ENCODE results near the gene CCNH. TPM values are rescaled to one million over a fixed set of nuclear protein-coding genes. Genes with fewer than 3 reads are reported as not detected.

CCNH gene
- total RNA-seq, 1 donor from 2014 or later, result 38.1 TPM

DNA sequence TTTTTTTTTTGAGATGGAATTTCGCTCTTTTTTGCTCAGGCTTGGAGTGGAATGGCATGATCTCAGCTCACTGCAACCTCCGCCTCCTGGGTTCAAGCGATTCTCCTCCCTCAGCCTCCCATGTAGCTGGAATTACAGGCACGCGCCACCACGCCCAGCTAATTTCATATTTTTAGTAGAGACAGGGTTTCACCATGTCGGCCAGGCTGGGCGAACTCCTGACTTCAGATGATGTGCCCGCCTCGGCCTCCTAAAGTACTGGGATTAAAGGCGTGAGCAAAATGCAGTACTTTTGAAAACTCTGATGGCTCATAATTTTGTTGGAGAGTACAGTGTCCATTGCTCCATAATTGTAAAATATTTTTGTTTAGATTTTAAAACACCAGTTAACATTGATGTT is 52.6 kb downstream of the CCNH start:
- H3K4me3 Mint-ChIP-seq (ENCODE audit: low read depth), result no peak overlapping the region
- no peaks in the 10 kb centered on the region for H3K4me1 Mint-ChIP-seq (ENCODE audit: low read depth)
- no peak overlapping the region for H3K27ac Mint-ChIP-seq
- H3K9me3 Mint-ChIP-seq (ENCODE audit: low read depth), result peaks cover 3% of the 10 kb centered on the region
- TF ChIP-seq, protein P1, sequence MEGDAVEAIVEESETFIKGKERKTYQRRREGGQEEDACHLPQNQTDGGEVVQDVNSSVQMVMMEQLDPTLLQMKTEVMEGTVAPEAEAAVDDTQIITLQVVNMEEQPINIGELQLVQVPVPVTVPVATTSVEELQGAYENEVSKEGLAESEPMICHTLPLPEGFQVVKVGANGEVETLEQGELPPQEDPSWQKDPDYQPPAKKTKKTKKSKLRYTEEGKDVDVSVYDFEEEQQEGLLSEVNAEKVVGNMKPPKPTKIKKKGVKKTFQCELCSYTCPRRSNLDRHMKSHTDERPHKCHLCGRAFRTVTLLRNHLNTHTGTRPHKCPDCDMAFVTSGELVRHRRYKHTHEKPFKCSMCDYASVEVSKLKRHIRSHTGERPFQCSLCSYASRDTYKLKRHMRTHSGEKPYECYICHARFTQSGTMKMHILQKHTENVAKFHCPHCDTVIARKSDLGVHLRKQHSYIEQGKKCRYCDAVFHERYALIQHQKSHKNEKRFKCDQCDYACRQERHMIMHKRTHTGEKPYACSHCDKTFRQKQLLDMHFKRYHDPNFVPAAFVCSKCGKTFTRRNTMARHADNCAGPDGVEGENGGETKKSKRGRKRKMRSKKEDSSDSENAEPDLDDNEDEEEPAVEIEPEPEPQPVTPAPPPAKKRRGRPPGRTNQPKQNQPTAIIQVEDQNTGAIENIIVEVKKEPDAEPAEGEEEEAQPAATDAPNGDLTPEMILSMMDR (IDR thresholded peaks at IDR 0.05; ENCODE audit: unreplicated experiment), result no peak
- no peak for DNase-seq (ENCODE audit: low spot score, unreplicated experiment)
- no peaks in the 10 kb centered on the region for H3K27me3 Mint-ChIP-seq
- peaks cover 16% of the 10 kb centered on the region for H3K36me3 Mint-ChIP-seq (ENCODE audit: insufficient read depth)

DNA sequence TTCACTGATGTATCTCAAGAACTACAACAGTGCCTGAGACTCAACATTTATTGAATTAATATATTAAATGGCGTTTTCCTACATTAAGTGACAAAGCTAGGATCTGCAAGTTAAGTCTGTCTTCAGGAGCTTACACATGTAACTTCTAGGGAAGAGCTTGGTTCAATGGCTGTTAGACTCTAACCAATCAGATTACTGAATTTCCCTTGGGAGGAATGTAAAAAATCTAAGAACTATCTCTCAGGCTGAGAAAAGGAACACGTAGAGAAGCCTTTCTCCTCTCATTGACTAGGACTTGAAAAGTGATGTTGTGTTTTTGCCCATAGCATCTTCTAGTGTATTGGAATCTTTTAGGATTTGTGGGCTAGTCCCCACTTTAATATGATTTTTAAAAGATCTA is 53.6 kb downstream of the CCNH start:
- no peak for DNase-seq (ENCODE audit: low spot score, unreplicated experiment)
- Mint-ChIP-seq H3K27me3 (no peaks in the 10 kb centered on the region), H3K36me3 (ENCODE audit: insufficient read depth) (peaks cover 21% of the 10 kb centered on the region), H3K9me3 (ENCODE audit: low read depth) (peaks cover 3% of the 10 kb centered on the region), H3K27ac (no peak overlapping the region), H3K4me1 (ENCODE audit: low read depth) (no peaks in the 10 kb centered on the region), H3K4me3 (ENCODE audit: low read depth) (no peak overlapping the region)
- TF ChIP-seq, protein P1 (IDR thresholded peaks at IDR 0.05; ENCODE audit: unreplicated experiment), result no peak

DNA sequence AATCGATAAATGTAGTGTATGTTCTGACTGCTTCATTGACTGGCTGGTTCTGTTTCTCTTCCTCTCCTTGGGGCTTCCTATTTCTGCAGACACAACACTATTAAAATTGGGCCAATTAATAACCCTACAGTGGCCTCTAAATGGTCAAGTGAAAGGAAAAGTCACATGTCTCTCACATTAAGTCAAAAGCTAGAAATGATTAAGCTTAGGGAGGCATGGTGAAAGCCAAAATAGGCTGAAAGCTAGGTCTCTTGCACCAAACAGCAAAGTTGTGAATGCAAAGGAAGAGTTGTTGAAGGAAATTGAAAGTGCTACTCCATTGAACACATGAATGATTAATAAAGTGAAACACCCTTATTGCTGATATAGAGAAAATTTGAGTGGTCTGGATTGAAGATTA is 58.2 kb downstream of the CCNH start:
- H3K27ac Mint-ChIP-seq, result no peak overlapping the region
- no peaks in the 10 kb centered on the region for H3K4me1 Mint-ChIP-seq (ENCODE audit: low read depth)
- H3K36me3 Mint-ChIP-seq (ENCODE audit: insufficient read depth), result peaks cover 28% of the 10 kb centered on the region
- TF ChIP-seq, protein P1 (IDR thresholded peaks at IDR 0.05; ENCODE audit: unreplicated experiment), result no peak
- peaks cover 3% of the 10 kb centered on the region for H3K9me3 Mint-ChIP-seq (ENCODE audit: low read depth)
- no peak overlapping the region for H3K4me3 Mint-ChIP-seq (ENCODE audit: low read depth)
- no peaks in the 10 kb centered on the region for H3K27me3 Mint-ChIP-seq
- DNase-seq (ENCODE audit: low spot score, unreplicated experiment), result no peak

DNA sequence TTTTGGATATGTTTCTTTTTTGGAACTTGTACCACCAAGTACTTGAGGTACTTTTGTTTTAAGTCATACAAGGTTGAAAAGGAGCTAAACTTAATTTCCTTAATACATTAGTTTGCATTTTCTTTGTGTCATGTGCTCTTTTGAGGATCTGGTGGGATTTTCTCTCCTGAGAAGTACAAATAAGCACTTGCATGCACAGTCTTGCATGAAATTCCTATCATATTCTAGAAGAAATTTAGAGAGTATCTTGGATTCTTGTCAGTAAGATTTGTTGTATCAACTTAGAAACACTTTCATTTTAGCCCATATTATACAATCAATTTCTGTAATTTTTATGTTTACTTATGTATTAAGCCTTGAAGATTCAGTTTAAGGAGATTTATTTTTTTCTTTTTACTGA is 64.9 kb downstream of the CCNH start:
- H3K27ac Mint-ChIP-seq, result no peak overlapping the region
- H3K27me3 Mint-ChIP-seq, result no peaks in the 10 kb centered on the region
- no peak overlapping the region for H3K4me3 Mint-ChIP-seq (ENCODE audit: low read depth)

DNA sequence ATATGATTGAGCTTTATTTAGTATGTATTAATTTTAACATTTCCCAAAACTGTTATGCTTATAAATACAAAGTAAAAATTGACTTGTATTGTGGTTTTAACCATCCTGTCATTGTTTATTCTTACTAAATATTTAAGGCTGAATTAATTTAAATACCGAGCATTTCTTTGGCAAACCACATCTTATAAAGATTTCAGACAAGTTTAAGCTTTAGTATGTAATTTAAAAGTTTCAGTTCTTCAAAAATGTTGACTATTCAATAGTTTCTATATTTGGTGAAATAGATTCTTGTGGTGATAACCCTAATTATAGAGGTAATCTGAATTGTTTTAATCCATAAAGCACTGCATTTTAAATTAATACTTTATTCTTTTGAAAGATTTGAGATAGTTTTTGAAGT is 65.5 kb downstream of the CCNH start:
- Mint-ChIP-seq H3K27ac (no peak overlapping the region), H3K36me3 (ENCODE audit: insufficient read depth) (peaks cover 21% of the 10 kb centered on the region), H3K4me3 (ENCODE audit: low read depth) (no peak overlapping the region), H3K9me3 (ENCODE audit: low read depth) (peaks cover 7% of the 10 kb centered on the region), H3K4me1 (ENCODE audit: low read depth) (no peaks in the 10 kb centered on the region), H3K27me3 (no peaks in the 10 kb centered on the region)
- DNase-seq (ENCODE audit: low spot score, unreplicated experiment), result no peak
- TF ChIP-seq, protein P1 (IDR thresholded peaks at IDR 0.05; ENCODE audit: unreplicated experiment), result no peak

More for the DNA sequence above, 64.9 kb downstream of the CCNH start:
- Mint-ChIP-seq H3K4me1 (ENCODE audit: low read depth) (no peaks in the 10 kb centered on the region), H3K9me3 (ENCODE audit: low read depth) (peaks cover 7% of the 10 kb centered on the region), H3K36me3 (ENCODE audit: insufficient read depth) (peaks cover 20% of the 10 kb centered on the region)
- no peak for DNase-seq (ENCODE audit: low spot score, unreplicated experiment)
- TF ChIP-seq, protein P1 (IDR thresholded peaks at IDR 0.05; ENCODE audit: unreplicated experiment), result no peak

Other genes with a start within 250 kb of the CCNH start
- gene RASA1, start 145.0 kb downstream of the CCNH start, total RNA-seq, result 42.0 and 42.6 TPM in 2 replicates